GM23338 (cell line): ENCODE results near the gene CCDC90B. TPM values are rescaled to one million over a fixed set of nuclear protein-coding genes. Genes with fewer than 3 reads are reported as not detected.
"Not testable (repeated sequence)": the region's sequence is repeated elsewhere in the genome, so short reads cannot be mapped to it uniquely, and the experiment has no call there.

ENCODE experiments used
- ATAC-seq: fragments of 200-7000 bp; cut with Tn5 transposase; 3 replicates; pipeline ENCODE4 v1.9.1; 2020
- DNase-seq: peaks from one replicate; pipeline ENCODE4 v3.0.0-alpha.2; 2015; ENCODE audit warnings: low spot score
- H2AFZ ChIP-seq: fragments of 200-600 bp; sonication (generic); 2 replicates; pipeline ENCODE4 v1.8.0; 2016; ENCODE audit warnings: antibody characterized with exemption, mild to moderate bottlenecking, moderate library complexity
- H3F3A ChIP-seq: fragments of 200-600 bp; sonication (generic); replicated peaks from 2 replicates; pipeline ENCODE4 v1.8.0; 2017; ENCODE audit warnings: antibody characterized with exemption, mixed run types, low read depth
- H3K27ac ChIP-seq: fragments of 200-600 bp; sonication (generic); 2 replicates; pipeline ENCODE4 v1.6.1; 2016; ENCODE audit warnings: low read depth
- H3K27me3 ChIP-seq: fragments of 200-600 bp; sonication (generic); 2 replicates; pipeline ENCODE4 v1.8.0; 2016; ENCODE audit warnings: mild to moderate bottlenecking, mixed run types, moderate library complexity; ENCODE audit not compliant: insufficient read depth
- H3K36me3 ChIP-seq: fragments of 200-600 bp; sonication (generic); 2 replicates; pipeline ENCODE4 v1.8.0; 2016; ENCODE audit warnings: mild to moderate bottlenecking; ENCODE audit not compliant: insufficient read depth
- H3K4me1 ChIP-seq: fragments of 200-600 bp; sonication (generic); 2 replicates; pipeline ENCODE4 v1.8.0; 2016; ENCODE audit warnings: mild to moderate bottlenecking, moderate library complexity; ENCODE audit not compliant: insufficient read depth
- H3K4me2 ChIP-seq: fragments of 200-600 bp; sonication (generic); 2 replicates; pipeline ENCODE4 v1.7.1; 2017; ENCODE audit warnings: mixed run types
- H3K4me3 ChIP-seq: fragments of 200-600 bp; sonication (generic); 2 replicates; pipeline ENCODE4 v1.6.1; 2016; ENCODE audit warnings: mixed run types
- H3K79me2 ChIP-seq: fragments of 200-600 bp; sonication (generic); replicated peaks from 2 replicates; pipeline ENCODE4 v1.8.0; 2017; ENCODE audit warnings: mild to moderate bottlenecking; ENCODE audit not compliant: insufficient read depth
- H3K9me2 ChIP-seq: fragments of 200-600 bp; sonication (generic); 2 replicates; pipeline ENCODE4 v1.8.0; 2017; ENCODE audit not compliant: insufficient read depth
- H4K20me1 ChIP-seq: fragments of 200-600 bp; sonication (generic); replicated peaks from 2 replicates; pipeline ENCODE4 v1.8.0; 2017; ENCODE audit warnings: mild to moderate bottlenecking; ENCODE audit not compliant: insufficient read depth
- H3K27ac Mint-ChIP-seq: 2 replicates; pipeline ENCODE4 v1.8.0; 2020; ENCODE audit warnings: inconsistent platforms, mild to moderate bottlenecking, moderate library complexity, mixed read lengths
- H3K27me3 Mint-ChIP-seq: 3 replicates; pipeline ENCODE4 v1.8.0; 2022; ENCODE audit warnings: low read depth, mild to moderate bottlenecking, moderate library complexity, mixed read lengths, inconsistent platforms; ENCODE audit not compliant: insufficient read depth, poor library complexity
- H3K36me3 Mint-ChIP-seq: 3 replicates; pipeline ENCODE4 v1.8.0; 2021; ENCODE audit warnings: low read depth, mild to moderate bottlenecking, inconsistent platforms, moderate library complexity, mixed read lengths
- H3K4me1 Mint-ChIP-seq: 3 replicates; pipeline ENCODE4 v1.8.0; 2020; ENCODE audit warnings: mild to moderate bottlenecking, inconsistent platforms, mixed read lengths
- H3K4me3 Mint-ChIP-seq: 3 replicates; pipeline ENCODE4 v1.8.0; 2021; ENCODE audit warnings: moderate library complexity, mild to moderate bottlenecking, inconsistent platforms, mixed read lengths
- H3K9me3 Mint-ChIP-seq: 3 replicates; pipeline ENCODE4 v1.8.0; 2020; ENCODE audit warnings: moderate library complexity, mild to moderate bottlenecking, inconsistent platforms, mixed read lengths
- CREB1 ChIP-seq: fragments of 250-450 bp; sonication (Bioruptor Pico); IDR thresholded peaks from 2 replicates; pipeline ENCODE4 v1.5.0; 2020; ENCODE audit warnings: low read depth, mild to moderate bottlenecking, moderate library complexity
- EZH2phosphoT487 ChIP-seq: fragments of 200-600 bp; sonication (generic); IDR thresholded peaks from one replicate; pipeline ENCODE4 v1.8.1; 2018; ENCODE audit warnings: antibody characterized with exemption; ENCODE audit not compliant: unreplicated experiment
- JUNB ChIP-seq: IDR thresholded peaks from one replicate; pipeline ENCODE4 v1.6.1; 2016; ENCODE audit warnings: antibody characterized with exemption; ENCODE audit not compliant: unreplicated experiment
- POLR2AphosphoS5 ChIP-seq: IDR thresholded peaks from 2 replicates; pipeline ENCODE4 v1.6.1; 2016; ENCODE audit warnings: antibody characterized with exemption, low read depth
- STAT1 ChIP-seq: IDR thresholded peaks from one replicate; pipeline ENCODE4 v1.6.1; 2016; ENCODE audit warnings: antibody characterized with exemption; ENCODE audit not compliant: unreplicated experiment
- ZNF114 ChIP-seq: fragments of 250-450 bp; sonication (Bioruptor Pico); IDR thresholded peaks from 2 replicates; pipeline ENCODE4 v1.5.0; 2020; ENCODE audit warnings: mild to moderate bottlenecking, moderate library complexity
- polyA plus RNA-seq: library from polyadenylated mRNA; unstranded; fragments of >200 nt; fragmentation: Nextera tagmentation; extraction: Ambion mirVana; gene quantifications from 2 replicates; pipeline ENCODE4 v1.2.1, GENCODE V29; 2016
- total RNA-seq: library from RNA; depleted of rRNA; stranded (reverse); fragments of >200 nt; shearing (Covaris generic); gene quantifications from 2 replicates; pipeline ENCODE4 v1.2.3, GENCODE V29; 2014
- TF ChIP-seq, protein P1 (sequence below), 2 experiments: fragments of 200-600 bp in 1 of 2; sonication (generic) in 1 of 2; conservative IDR thresholded peaks; 2 replicates each; pipeline versions ENCODE4 v1.5.1 to v1.6.1; 2016 to 2017; ENCODE audit warnings: antibody characterized with exemption in 2 of 2, low read depth in 2 of 2, mild to moderate bottlenecking in 2 of 2, moderate library complexity in 1 of 2
- TF ChIP-seq, protein P2 (sequence below): IDR thresholded peaks from 2 replicates; pipeline ENCODE4 v1.6.1; 2016; ENCODE audit warnings: antibody characterized with exemption

The CCDC90B gene
- total and polyA plus RNA-seq, 2 experiments from 2014 or later, result 55.1 to 89.0 TPM

DNA sequence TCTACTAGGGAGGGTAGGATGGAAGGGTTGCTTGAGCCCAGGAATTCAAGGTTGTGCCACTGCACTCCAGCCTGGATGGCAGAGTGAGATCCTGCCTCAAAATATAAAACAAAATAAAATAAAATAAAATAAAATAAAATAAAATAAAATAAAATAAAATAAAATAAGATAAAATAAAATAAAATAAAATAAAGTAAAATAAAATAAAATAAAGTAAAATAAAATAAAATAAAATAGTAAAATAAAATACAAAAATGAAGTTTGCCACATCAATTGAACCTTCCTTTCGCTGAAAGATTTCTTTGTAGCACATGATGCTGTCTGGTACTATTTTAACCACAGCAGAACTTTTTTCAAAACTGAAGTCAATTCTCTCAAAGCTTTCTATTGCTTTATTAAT, 22.4 kb upstream of the CCDC90B start:
- not testable (repeated sequence) for H3K36me3 ChIP-seq, H3K27ac ChIP-seq, H3K4me3 Mint-ChIP-seq, H3K27me3 ChIP-seq, H3K9me2 ChIP-seq, H3K9me3 Mint-ChIP-seq, H3K4me1 ChIP-seq, H3K27me3 Mint-ChIP-seq, H3K27ac Mint-ChIP-seq, H3K4me2 ChIP-seq, DNase-seq, H3K4me3 ChIP-seq, H2AFZ ChIP-seq, H3F3A ChIP-seq, H3K4me1 Mint-ChIP-seq, H3K79me2 ChIP-seq, H3K36me3 Mint-ChIP-seq, H4K20me1 ChIP-seq, ATAC-seq

DNA sequence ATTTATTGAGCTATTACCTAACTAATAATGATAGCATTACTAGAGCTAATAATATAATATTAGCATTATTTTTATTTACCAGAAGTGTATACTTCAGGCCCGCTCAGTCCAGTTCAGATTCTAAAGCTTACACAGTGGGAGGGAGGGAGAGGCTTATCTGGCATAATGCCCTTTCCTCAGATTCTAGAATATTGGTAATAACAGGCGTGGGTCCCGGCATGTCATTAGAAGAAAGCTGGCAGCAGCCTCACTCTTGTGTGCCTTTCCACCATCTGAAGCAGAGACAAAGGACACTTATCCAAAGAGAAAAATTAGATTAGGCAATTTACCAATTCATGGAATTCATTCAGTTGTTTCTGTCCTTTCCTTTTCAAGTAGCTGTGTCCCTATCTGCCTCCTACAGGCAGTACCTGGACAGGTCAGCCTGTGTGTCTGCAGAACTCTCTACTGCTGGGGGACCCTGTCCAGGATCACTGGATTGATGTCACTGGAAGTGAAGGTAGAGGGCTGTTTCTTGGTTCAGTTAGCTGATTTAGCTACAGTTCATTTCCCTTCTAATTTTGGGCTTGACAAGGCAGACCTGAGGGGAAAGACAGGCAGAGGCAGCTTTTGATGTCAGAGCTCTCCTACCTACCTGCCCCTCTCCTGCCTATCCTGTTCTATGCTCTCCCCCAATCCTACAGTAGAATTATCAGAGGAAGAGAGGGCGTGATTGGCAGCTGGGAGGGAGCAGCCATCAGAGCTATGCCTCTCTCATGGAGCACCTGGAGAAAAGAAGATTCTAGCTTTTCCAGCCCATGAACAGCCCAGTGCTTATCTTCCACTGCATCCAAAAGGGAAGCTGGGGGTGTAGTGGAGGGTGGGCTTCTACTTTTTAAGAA, 20.3 kb upstream of the CCDC90B start:
- Histone ChIP-seq H3F3A (no peaks in the 10 kb centered on the region), H3K79me2 (no peaks in the 10 kb centered on the region), H2AFZ (no peak overlapping the region), H4K20me1 (no peaks in the 10 kb centered on the region), H3K36me3 (no peaks in the 10 kb centered on the region), H3K27ac (no peak overlapping the region), H3K27me3 (no peaks in the 10 kb centered on the region), H3K9me2 (peaks cover 4% of the 10 kb centered on the region; the same call in 1 of the 2 replicates), H3K4me2 (no peak overlapping the region), H3K4me1 (no peaks in the 10 kb centered on the region), H3K4me3 (no peak overlapping the region)
- no peaks in the 10 kb centered on the region for H3K36me3 Mint-ChIP-seq
- no peak for TF ChIP-seq JUNB
- TF ChIP-seq, protein P1, sequence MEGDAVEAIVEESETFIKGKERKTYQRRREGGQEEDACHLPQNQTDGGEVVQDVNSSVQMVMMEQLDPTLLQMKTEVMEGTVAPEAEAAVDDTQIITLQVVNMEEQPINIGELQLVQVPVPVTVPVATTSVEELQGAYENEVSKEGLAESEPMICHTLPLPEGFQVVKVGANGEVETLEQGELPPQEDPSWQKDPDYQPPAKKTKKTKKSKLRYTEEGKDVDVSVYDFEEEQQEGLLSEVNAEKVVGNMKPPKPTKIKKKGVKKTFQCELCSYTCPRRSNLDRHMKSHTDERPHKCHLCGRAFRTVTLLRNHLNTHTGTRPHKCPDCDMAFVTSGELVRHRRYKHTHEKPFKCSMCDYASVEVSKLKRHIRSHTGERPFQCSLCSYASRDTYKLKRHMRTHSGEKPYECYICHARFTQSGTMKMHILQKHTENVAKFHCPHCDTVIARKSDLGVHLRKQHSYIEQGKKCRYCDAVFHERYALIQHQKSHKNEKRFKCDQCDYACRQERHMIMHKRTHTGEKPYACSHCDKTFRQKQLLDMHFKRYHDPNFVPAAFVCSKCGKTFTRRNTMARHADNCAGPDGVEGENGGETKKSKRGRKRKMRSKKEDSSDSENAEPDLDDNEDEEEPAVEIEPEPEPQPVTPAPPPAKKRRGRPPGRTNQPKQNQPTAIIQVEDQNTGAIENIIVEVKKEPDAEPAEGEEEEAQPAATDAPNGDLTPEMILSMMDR (conservative IDR thresholded peaks at IDR 0.05; ENCODE audit: low read depth in 2 of 2), result peak; percentile 34 to 42; a peak in 3 of 4 replicates
- H3K4me1 Mint-ChIP-seq, result no peaks in the 10 kb centered on the region
- H3K9me3 Mint-ChIP-seq, result no peaks in the 10 kb centered on the region
- no peak overlapping the region for H3K4me3 Mint-ChIP-seq
- H3K27me3 Mint-ChIP-seq, result no peaks in the 10 kb centered on the region
- H3K27ac Mint-ChIP-seq, result no peak overlapping the region
- peak; percentile 72 for ATAC-seq
- DNase-seq, result peak; percentile 24

DNA sequence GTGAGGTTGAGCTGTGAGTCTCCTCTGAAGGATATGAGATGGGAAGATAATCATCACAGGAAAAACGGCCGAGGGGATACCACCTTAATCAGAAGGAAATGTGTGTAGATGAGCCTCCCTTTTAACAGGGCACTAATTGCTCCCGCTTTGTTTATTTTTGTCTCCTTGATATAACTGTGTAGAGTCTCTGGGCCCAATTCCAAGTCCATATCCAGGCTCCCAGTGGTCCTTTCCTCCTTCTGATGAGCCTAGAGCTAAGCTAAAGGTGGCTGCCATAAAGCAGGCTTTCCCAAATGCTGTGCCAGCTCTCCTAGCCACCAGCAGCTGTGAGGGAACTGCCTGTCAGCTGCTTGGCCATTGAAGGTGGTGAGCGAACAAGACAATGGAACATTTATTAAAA, 17.1 kb upstream of the CCDC90B start:
- no peaks in the 10 kb centered on the region for H3K9me3 Mint-ChIP-seq
- DNase-seq, result no peak
- TF ChIP-seq POLR2AphosphoS5 (no peak), EZH2phosphoT487 (no peak), CREB1 (CRISPR knock-in tag) (no peak), ZNF114 (no peak), STAT1 (no peak)
- TF ChIP-seq, protein P2, sequence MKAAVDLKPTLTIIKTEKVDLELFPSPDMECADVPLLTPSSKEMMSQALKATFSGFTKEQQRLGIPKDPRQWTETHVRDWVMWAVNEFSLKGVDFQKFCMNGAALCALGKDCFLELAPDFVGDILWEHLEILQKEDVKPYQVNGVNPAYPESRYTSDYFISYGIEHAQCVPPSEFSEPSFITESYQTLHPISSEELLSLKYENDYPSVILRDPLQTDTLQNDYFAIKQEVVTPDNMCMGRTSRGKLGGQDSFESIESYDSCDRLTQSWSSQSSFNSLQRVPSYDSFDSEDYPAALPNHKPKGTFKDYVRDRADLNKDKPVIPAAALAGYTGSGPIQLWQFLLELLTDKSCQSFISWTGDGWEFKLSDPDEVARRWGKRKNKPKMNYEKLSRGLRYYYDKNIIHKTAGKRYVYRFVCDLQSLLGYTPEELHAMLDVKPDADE, result no peak

More for the DNA sequence above, 17.1 kb upstream of the CCDC90B start:
- H3K27ac ChIP-seq, result no peak overlapping the region
- no peaks in the 10 kb centered on the region for H3K79me2 ChIP-seq
- no peak overlapping the region for H3K4me2 ChIP-seq
- Mint-ChIP-seq H3K4me1 (no peaks in the 10 kb centered on the region), H3K27ac (no peak overlapping the region), H3K36me3 (no peaks in the 10 kb centered on the region), H3K4me3 (no peak overlapping the region), H3K27me3 (no peaks in the 10 kb centered on the region)
- no peaks in the 10 kb centered on the region for H3F3A ChIP-seq
- peaks cover 12% of the 10 kb centered on the region; the same call in 1 of the 2 replicates for H3K9me2 ChIP-seq
- no peaks in the 10 kb centered on the region for H3K4me1 ChIP-seq
- H2AFZ ChIP-seq, result no peak overlapping the region
- no peaks in the 10 kb centered on the region for H3K27me3 ChIP-seq
- H3K36me3 ChIP-seq, result no peaks in the 10 kb centered on the region
- no peak overlapping the region for H3K4me3 ChIP-seq
- no peaks in the 10 kb centered on the region for H4K20me1 ChIP-seq
- no peak for ATAC-seq
